Activated T-cell treated with anti-CD3 and anti-CD28 coated beads, Interleukin-2, amount 50 U/mL, for 24 hours (primary cell): ENCODE results near the gene ZNF160.
"Not testable (repeated sequence)": the region's sequence is repeated elsewhere in the genome, so short reads cannot be mapped to it uniquely, and the experiment has no call there.

Experiments
- DNase-seq: peaks from one replicate; pipeline ENCODE4 v3.0.0-alpha.2; 2020
- H3K27ac Mint-ChIP-seq: 2 replicates; pipeline ENCODE4 v1.8.0; 2020; ENCODE audit warnings: mild to moderate bottlenecking, mixed read lengths
- H3K27me3 Mint-ChIP-seq: 2 replicates; pipeline ENCODE4 v1.8.0; 2020; ENCODE audit warnings: mixed read lengths
- H3K36me3 Mint-ChIP-seq: 2 replicates; pipeline ENCODE4 v1.8.0; 2020; ENCODE audit warnings: low read depth, mixed read lengths
- H3K4me1 Mint-ChIP-seq: 2 replicates; pipeline ENCODE4 v1.8.0; 2020; ENCODE audit warnings: low read depth, mixed read lengths
- H3K4me3 Mint-ChIP-seq: 2 replicates; pipeline ENCODE4 v1.8.0; 2020; ENCODE audit warnings: mild to moderate bottlenecking, moderate library complexity, mixed read lengths
- H3K9me3 Mint-ChIP-seq: 2 replicates; pipeline ENCODE4 v1.8.0; 2020; ENCODE audit warnings: mixed read lengths

The ZNF160 gene

GRCh38 chr19:53103234-53104203, at the start of gene ZNF160:
Gene ZNF160 (minus strand): TSS chr19:53103422. CDS start chr19:53086276, 17,146 bp downstream.
- H3K4me3 Mint-ChIP-seq = peak within 1 kb of the TSS; percentile 89
- H3K4me1 Mint-ChIP-seq = peaks cover 27% of the 10 kb centered on the region
- DNase-seq = peak; percentile 100
- H3K27ac Mint-ChIP-seq = peak within 1 kb of the TSS; percentile 96
- H3K36me3 Mint-ChIP-seq = peaks cover 46% of the 10 kb centered on the region
- H3K27me3 Mint-ChIP-seq = peaks cover 2% of the 10 kb centered on the region
- H3K9me3 Mint-ChIP-seq = peaks cover 26% of the 10 kb centered on the region

GRCh38 chr19:53147645-53148044, 44.4 kb upstream of the ZNF160 start:
- Mint-ChIP-seq H3K4me3 (no peak overlapping the region), H3K27ac (no peak overlapping the region), H3K36me3 (peaks cover 94% of the 10 kb centered on the region), H3K4me1 (no peaks in the 10 kb centered on the region), H3K9me3 (peaks cover 47% of the 10 kb centered on the region), H3K27me3 (no peaks in the 10 kb centered on the region)
- no peak for DNase-seq

- peaks cover 75% of the 10 kb centered on the region for H3K36me3 Mint-ChIP-seq
- peaks cover 56% of the 10 kb centered on the region for H3K9me3 Mint-ChIP-seq
- H3K27ac Mint-ChIP-seq = no peak overlapping the region
These were observed 37.1 kb upstream of the ZNF160 start for GRCh38 chr19:53140351-53140750.

GRCh38 chr19:53136432-53136831, 33.2 kb upstream of the ZNF160 start:
- Mint-ChIP-seq H3K27me3 (peaks cover 10% of the 10 kb centered on the region), H3K27ac (no peak overlapping the region), H3K4me3 (no peak overlapping the region), H3K36me3 (peaks cover 59% of the 10 kb centered on the region), H3K4me1 (peaks cover 10% of the 10 kb centered on the region), H3K9me3 (peaks cover 52% of the 10 kb centered on the region)
- DNase-seq = no peak

More at GRCh38 chr19:53140351-53140750, 37.1 kb upstream of the ZNF160 start:
- Mint-ChIP-seq H3K27me3 (no peaks in the 10 kb centered on the region), H3K4me3 (no peak overlapping the region), H3K4me1 (no peaks in the 10 kb centered on the region)
- no peak for DNase-seq

DNA sequence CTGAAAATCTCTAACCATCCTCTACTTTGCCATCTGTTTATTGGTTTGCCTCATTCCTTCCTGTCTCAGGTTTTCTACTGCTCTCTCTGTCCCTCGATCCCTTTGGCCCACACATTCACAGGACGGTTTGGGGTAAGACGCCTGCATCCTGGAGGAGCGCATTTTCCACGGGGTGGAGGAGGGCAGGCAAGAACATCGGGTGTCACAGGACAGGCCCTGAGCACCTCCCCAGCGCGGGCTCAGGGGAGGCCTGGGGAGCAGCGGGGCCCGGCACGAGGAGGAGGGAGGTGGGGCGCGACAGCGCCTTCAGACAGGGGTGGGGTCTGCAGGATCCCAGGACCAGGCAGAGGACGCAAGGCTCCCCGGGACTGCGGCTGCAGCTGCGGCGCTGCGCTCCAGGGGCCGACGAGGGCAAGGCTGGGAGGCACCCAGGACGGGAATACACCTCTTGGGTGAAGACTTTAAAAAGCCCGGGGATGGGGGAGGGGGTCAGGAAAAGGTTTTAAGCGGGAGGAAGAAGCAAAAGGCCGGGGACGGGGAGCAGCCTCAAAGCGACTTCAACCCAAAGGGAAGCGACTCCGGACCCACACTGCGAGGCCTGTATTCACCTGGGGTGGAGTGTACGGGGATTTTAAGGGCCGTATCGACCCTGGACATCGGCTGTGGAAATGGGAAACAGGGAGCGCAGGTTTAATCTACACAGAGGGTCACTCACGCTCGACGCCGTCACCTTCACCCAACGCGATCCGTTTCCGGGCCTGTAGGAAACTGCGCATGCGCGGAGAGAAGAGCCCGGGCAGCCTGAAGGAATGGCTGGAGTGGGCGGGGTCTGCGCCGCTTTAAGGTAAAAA, 29.1 kb upstream of the ZNF160 start, which contains the start of gene ZNF415:
TSS of gene ZNF415 (minus strand) at position 770 of the 851 bp plus-strand sequence. CDS start 10,234 bp downstream, outside the sequence.
- Mint-ChIP-seq H3K27ac (no peak within 1 kb of the TSS), H3K9me3 (peaks cover 54% of the 10 kb centered on the region), H3K36me3 (peaks cover 42% of the 10 kb centered on the region), H3K4me1 (peaks cover 13% of the 10 kb centered on the region), H3K27me3 (peaks cover 27% of the 10 kb centered on the region), H3K4me3 (peak within 1 kb of the TSS; percentile 41)
- DNase-seq = peak; percentile 53

DNA sequence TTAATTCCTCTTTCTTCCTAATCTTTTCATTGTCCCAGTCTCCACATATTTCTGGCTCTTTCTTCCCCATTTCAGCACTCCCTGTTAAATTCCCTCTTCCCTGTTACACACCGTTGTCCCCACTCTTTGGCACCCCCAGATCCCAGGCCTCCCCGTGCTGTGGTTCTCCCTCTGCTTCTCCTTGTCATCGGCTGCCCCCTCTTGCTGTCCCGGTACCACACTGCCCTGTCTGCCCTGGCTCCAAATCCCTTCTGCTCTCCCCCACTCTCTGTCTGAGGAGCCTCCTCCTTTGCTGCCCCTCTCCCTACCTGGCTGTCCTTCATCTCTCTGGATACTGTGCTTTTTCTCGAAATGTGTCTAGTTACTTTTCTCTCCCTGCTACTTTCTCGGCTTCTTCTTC, 28.5 kb upstream of the ZNF160 start:
- no peak for DNase-seq
- Mint-ChIP-seq H3K4me3 (peak overlapping the region; percentile 41), H3K27ac (no peak overlapping the region), H3K27me3 (peaks cover 31% of the 10 kb centered on the region), H3K4me1 (peaks cover 13% of the 10 kb centered on the region), H3K36me3 (peaks cover 38% of the 10 kb centered on the region), H3K9me3 (peaks cover 53% of the 10 kb centered on the region)

DNA sequence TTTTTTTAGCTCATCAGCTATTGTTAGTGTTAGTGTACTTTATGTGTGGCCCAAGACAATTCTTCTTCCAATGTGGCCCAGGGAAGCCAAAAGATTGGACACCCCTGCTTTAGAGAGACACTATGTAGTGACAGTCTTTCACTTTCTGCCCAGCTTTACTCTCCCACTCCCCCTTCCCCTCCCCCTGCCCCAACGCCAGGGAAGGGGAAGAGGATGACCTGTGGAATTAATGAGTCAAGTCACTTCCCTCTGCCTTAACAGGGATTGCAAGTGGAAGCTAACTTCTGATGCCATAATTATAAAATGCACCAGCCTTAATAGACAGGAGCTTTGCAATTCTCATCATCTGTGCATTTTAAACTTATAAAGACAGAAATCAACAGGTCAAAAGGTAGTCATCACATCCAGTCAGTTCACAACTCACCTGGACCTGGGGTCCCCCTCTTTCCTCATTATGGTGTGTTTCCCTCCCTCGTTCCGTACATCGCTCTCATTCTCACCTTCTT, 27.9 kb upstream of the ZNF160 start:
- Mint-ChIP-seq H3K9me3 (peaks cover 53% of the 10 kb centered on the region), H3K4me3 (no peak overlapping the region), H3K4me1 (peaks cover 13% of the 10 kb centered on the region), H3K27ac (no peak overlapping the region), H3K36me3 (peaks cover 36% of the 10 kb centered on the region), H3K27me3 (peaks cover 31% of the 10 kb centered on the region)
- DNase-seq = no peak

- Mint-ChIP-seq H3K4me1 (peaks cover 13% of the 10 kb centered on the region), H3K27ac (no peak overlapping the region), H3K9me3 (peaks cover 49% of the 10 kb centered on the region), H3K36me3 (peaks cover 33% of the 10 kb centered on the region), H3K27me3 (peaks cover 31% of the 10 kb centered on the region), H3K4me3 (no peak overlapping the region)
- no peak for DNase-seq
These were observed 27.3 kb upstream of the ZNF160 start for GRCh38 chr19:53130506-53130905.

DNA sequence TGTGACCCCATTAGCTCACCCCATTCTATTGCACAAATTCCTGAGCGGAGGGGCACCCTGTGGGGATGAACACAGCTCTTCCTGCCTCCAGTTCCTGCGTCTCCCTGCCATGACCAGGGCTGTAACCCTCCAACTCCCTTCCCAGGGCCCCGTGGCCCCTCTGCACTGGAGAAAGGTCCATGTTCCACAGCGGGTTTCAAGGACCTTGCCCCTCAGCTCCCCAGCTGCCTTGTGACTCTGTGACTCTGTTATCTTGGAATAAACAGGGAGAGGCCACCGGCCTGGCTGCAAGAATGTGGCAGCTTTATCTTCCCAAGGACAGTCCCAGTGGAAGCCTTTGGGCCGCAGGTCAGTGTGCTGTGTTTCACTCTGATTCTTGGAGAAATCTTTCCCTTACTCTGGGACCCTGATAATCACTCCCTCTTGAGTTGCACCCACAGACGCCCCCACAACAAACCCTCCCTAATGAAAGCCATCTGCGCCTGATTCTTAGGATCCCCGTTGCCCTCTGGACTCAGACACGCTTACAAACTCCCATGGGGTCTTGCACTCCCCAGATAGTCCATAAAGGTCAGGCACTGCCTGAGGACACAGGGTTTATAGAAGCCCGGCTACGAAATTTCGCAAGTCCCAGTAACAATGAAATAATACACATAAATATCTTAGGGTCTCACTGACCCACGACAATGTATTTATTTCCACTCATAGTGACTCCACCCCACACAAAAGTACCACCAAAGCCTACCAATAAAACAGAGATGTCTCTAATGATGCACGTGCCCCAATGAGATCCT, 23.7 kb upstream of the ZNF160 start:
- Mint-ChIP-seq H3K36me3 (peaks cover 27% of the 10 kb centered on the region), H3K27me3 (peaks cover 26% of the 10 kb centered on the region), H3K9me3 (peaks cover 44% of the 10 kb centered on the region)
- DNase-seq, H3K4me3 Mint-ChIP-seq, H3K4me1 Mint-ChIP-seq, H3K27ac Mint-ChIP-seq: not testable (repeated sequence)

DNA sequence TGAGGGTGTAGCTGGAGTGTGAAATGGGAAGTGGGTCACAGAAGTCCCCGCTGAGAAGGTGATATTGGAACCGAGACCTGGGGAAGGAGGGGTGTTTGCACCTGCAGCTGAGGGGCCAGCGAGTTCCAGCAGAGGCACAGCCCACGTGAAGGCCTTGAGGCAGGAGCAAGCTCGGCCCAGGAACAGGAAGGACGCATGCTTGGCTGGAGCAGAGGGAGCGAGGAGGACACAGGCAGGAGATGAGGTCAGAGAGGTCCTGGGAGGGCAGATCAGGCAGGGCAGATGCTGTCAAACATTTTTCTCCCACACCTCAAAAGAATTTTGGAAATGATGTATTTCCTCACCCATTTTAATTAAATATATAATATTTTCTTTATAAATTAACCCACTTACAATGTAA, 20.2 kb upstream of the ZNF160 start:
- H3K27ac Mint-ChIP-seq = no peak overlapping the region
- no peaks in the 10 kb centered on the region for H3K4me1 Mint-ChIP-seq
- H3K4me3 Mint-ChIP-seq = no peak overlapping the region
- peaks cover 35% of the 10 kb centered on the region for H3K9me3 Mint-ChIP-seq
- no peak for DNase-seq
- peaks cover 5% of the 10 kb centered on the region for H3K27me3 Mint-ChIP-seq
- peaks cover 22% of the 10 kb centered on the region for H3K36me3 Mint-ChIP-seq

DNA sequence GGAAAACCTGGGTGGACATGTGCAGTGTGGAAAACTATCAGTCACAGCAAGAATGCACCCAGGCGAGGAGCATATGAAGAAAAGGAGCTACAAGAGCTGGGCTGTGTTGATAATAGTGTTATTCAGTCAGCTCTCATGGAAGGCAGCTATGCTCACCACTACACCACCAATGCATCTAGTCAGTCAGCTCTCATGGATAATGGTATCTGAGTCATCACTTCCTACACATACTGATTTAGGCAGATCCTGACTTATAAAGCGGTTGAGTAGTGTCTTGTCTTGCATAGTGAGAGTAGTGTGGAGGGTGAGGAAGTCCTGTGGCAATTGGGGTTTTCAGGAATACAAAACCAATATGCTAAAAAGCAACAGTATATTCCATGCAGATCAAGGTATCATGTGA, 9.1 kb upstream of the ZNF160 start:
- H3K9me3 Mint-ChIP-seq = peaks cover 67% of the 10 kb centered on the region
- DNase-seq = no peak
- H3K4me3 Mint-ChIP-seq = no peak overlapping the region
- no peaks in the 10 kb centered on the region for H3K4me1 Mint-ChIP-seq
- no peak overlapping the region for H3K27ac Mint-ChIP-seq
- H3K36me3 Mint-ChIP-seq = peaks cover 60% of the 10 kb centered on the region
- peaks cover 12% of the 10 kb centered on the region for H3K27me3 Mint-ChIP-seq

GRCh38 chr19:53109527-53109926, 6.3 kb upstream of the ZNF160 start:
- H3K4me1 Mint-ChIP-seq = no peaks in the 10 kb centered on the region
- no peak overlapping the region for H3K4me3 Mint-ChIP-seq
- DNase-seq = no peak
- peaks cover 53% of the 10 kb centered on the region for H3K9me3 Mint-ChIP-seq
- peaks cover 12% of the 10 kb centered on the region for H3K27me3 Mint-ChIP-seq
- peaks cover 36% of the 10 kb centered on the region for H3K36me3 Mint-ChIP-seq
- H3K27ac Mint-ChIP-seq = no peak overlapping the region

- H3K36me3 Mint-ChIP-seq = peaks cover 49% of the 10 kb centered on the region
- peak; percentile 57 for DNase-seq
- H3K9me3 Mint-ChIP-seq = peaks cover 19% of the 10 kb centered on the region
These were observed 427 bp downstream of the ZNF160 start for GRCh38 chr19:53102756-53103233.

More at GRCh38 chr19:53102756-53103233, 427 bp downstream of the ZNF160 start:
- peak overlapping the region; percentile 89 for H3K4me3 Mint-ChIP-seq
- peak overlapping the region; percentile 96 for H3K27ac Mint-ChIP-seq
- H3K4me1 Mint-ChIP-seq = peaks cover 30% of the 10 kb centered on the region
- peaks cover 2% of the 10 kb centered on the region for H3K27me3 Mint-ChIP-seq
